PC-9 (cell line): ENCODE data around the gene MRPL45. TPM values are rescaled to one million over a fixed set of nuclear protein-coding genes. Genes with fewer than 3 reads are reported as not detected.

Experiments used
- BruUV-seq: library from RNA; stranded (reverse); fragments of 400-500 nt; replicated peaks from 2 replicates; lab custom pipeline; 2021; lab: Mats Ljungman, UMichigan
- CTCF ChIA-PET: fragments of 300-600 bp; sonication (Branson Sonifier 250); formaldehyde crosslinking; loops from one replicate; lab custom pipeline; 2022; ENCODE audit warnings: antibody characterized with exemption; lab: Charles Lee
- POLR2A ChIA-PET: fragments of 300-600 bp; sonication (Branson Sonifier 250); formaldehyde crosslinking; loops from one replicate; lab custom pipeline; 2022; ENCODE audit warnings: antibody characterized with exemption; ENCODE audit not compliant: unreplicated experiment; lab: Charles Lee
- DNase-seq, 2 experiments: peaks; one replicate each; pipeline versions ENCODE4 v3.0.0 to v3.0.0-alpha.2; 2015 to 2022; ENCODE audit warnings: mixed read lengths in 1 of 2
- H2AFZ ChIP-seq: fragments of 200-600 bp; sonication (generic); 2 replicates; pipeline ENCODE4 v1.8.1; 2017; ENCODE audit warnings: antibody characterized with exemption
- H3F3A ChIP-seq: fragments of 200-600 bp; sonication (generic); 2 replicates; pipeline ENCODE4 v1.8.1; 2017; ENCODE audit warnings: antibody characterized with exemption, mild to moderate bottlenecking, low read depth; ENCODE audit not compliant: insufficient read depth
- H3K27ac ChIP-seq: fragments of 200-600 bp; sonication (generic); 2 replicates; pipeline ENCODE4 v1.6.1; 2016; ENCODE audit warnings: mixed run types
- H3K27me3 ChIP-seq: fragments of 200-600 bp; sonication (generic); 2 replicates; pipeline ENCODE4 v1.6.1; 2016; ENCODE audit warnings: low read depth, mixed run types; ENCODE audit not compliant: insufficient read depth
- H3K36me3 ChIP-seq: fragments of 200-600 bp; sonication (generic); 2 replicates; pipeline ENCODE4 v1.6.1; 2016; ENCODE audit warnings: low read depth, mixed run types
- H3K4me1 ChIP-seq: fragments of 200-600 bp; sonication (generic); replicated peaks from 2 replicates; pipeline ENCODE4 v1.6.1; 2016; ENCODE audit warnings: mixed run types; ENCODE audit not compliant: insufficient read depth
- H3K4me2 ChIP-seq: fragments of 200-600 bp; sonication (generic); 2 replicates; pipeline ENCODE4 v1.6.1; 2017; ENCODE audit warnings: mixed run types
- H3K4me3 ChIP-seq: fragments of 200-600 bp; sonication (generic); 2 replicates; pipeline ENCODE4 v1.6.1; 2016; ENCODE audit warnings: mixed run types
- H3K79me2 ChIP-seq: fragments of 200-600 bp; sonication (generic); 2 replicates; pipeline ENCODE4 v1.6.1; 2017; ENCODE audit warnings: low read depth, mixed run types
- H3K9me2 ChIP-seq: fragments of 200-600 bp; sonication (generic); 2 replicates; pipeline ENCODE4 v1.8.1; 2017; ENCODE audit warnings: mild to moderate bottlenecking; ENCODE audit not compliant: insufficient read depth
- H3K9me3 ChIP-seq: fragments of 200-600 bp; sonication (generic); 2 replicates; pipeline ENCODE4 v1.8.1; 2016; ENCODE audit warnings: low read depth; ENCODE audit not compliant: insufficient read depth
- H4K20me1 ChIP-seq: fragments of 200-600 bp; sonication (generic); 2 replicates; pipeline ENCODE4 v1.8.1; 2017; ENCODE audit not compliant: insufficient read depth
- CTCF ChIP-seq: fragments of 200-600 bp; sonication (generic); conservative IDR thresholded peaks from 2 replicates; pipeline ENCODE4 v1.6.1; 2017; ENCODE audit warnings: mixed run types, antibody characterized with exemption, mild to moderate bottlenecking, moderate library complexity
- EZH2 ChIP-seq: fragments of 200-600 bp; sonication (generic); IDR thresholded peaks from 2 replicates; pipeline ENCODE4 v1.8.0; 2017; ENCODE audit warnings: antibody characterized with exemption, low read depth
- intact Hi-C: fragments of 100-400 bp; cut with micrococcal nuclease; formaldehyde crosslinking; loops from one replicate; pipeline ENCODE4 v1.10.0; 2022; ENCODE audit not compliant: unreplicated experiment
- total RNA-seq: library from RNA; stranded (reverse); gene quantifications from 2 replicates; pipeline ENCODE4 v1.2.3, GENCODE V29; 2021

The MRPL45 gene
- total RNA-seq, 1 experiment from 2014 or later: 56.2 TPM

GRCh38 chr17:38369124-38369886, 72.3 kb downstream of the MRPL45 start:
- Histone ChIP-seq H3K79me2 (no peaks in the 10 kb centered on the region), H3K27ac (no peak overlapping the region), H4K20me1 (no peaks in the 10 kb centered on the region), H3K4me1 (no peaks in the 10 kb centered on the region), H3K36me3 (peaks cover 5% of the 10 kb centered on the region; the same call in 1 of the 2 replicates), H3K4me3 (no peak overlapping the region), H3K9me2 (no peaks in the 10 kb centered on the region), H3F3A (no peaks in the 10 kb centered on the region), H3K27me3 (no peaks in the 10 kb centered on the region), H3K9me3 (no peaks in the 10 kb centered on the region), H2AFZ (no peak overlapping the region), H3K4me2 (no peak overlapping the region)
- ChIA-PET POLR2A (no interaction called here), CTCF (no interaction called here)
- no peak for TF ChIP-seq EZH2
- no peak for TF ChIP-seq CTCF
- DNase-seq: no peak
- no TSS peak for BruUV-seq
- intact Hi-C loops: no loop called here

Other genes starting within 250 kb of the MRPL45 start
- 0.31 TPM in 1 of 2 replicates, not detected in the other for gene TBC1D3C, start 228.5 kb upstream of the MRPL45 start, total RNA-seq
- not detected in 2 replicates for gene TBC1D3E, start 169.2 kb upstream of the MRPL45 start, total RNA-seq
- gene TBC1D3, start 104.6 kb upstream of the MRPL45 start, total RNA-seq: not detected in 2 replicates
- gene GPR179, start 46.8 kb downstream of the MRPL45 start, total RNA-seq: 0.57 and 0.58 TPM in 2 replicates
- 14.2 and 19.6 TPM in 2 replicates for gene SOCS7, start 54.7 kb downstream of the MRPL45 start, total RNA-seq
- 129 and 137 TPM in 2 replicates for gene ARHGAP23, start 131.3 kb downstream of the MRPL45 start, total RNA-seq